ENCODE measurements around the gene TIGD7. TPM values are rescaled to one million over a fixed set of nuclear protein-coding genes. Genes with fewer than 3 reads are reported as not detected.

The TIGD7 gene
- total and polyA plus RNA-seq, 2 of the 13 experiments (the other 11 are each of a cell fraction or from before 2014, with no cell fraction given), result not detected

DNA sequence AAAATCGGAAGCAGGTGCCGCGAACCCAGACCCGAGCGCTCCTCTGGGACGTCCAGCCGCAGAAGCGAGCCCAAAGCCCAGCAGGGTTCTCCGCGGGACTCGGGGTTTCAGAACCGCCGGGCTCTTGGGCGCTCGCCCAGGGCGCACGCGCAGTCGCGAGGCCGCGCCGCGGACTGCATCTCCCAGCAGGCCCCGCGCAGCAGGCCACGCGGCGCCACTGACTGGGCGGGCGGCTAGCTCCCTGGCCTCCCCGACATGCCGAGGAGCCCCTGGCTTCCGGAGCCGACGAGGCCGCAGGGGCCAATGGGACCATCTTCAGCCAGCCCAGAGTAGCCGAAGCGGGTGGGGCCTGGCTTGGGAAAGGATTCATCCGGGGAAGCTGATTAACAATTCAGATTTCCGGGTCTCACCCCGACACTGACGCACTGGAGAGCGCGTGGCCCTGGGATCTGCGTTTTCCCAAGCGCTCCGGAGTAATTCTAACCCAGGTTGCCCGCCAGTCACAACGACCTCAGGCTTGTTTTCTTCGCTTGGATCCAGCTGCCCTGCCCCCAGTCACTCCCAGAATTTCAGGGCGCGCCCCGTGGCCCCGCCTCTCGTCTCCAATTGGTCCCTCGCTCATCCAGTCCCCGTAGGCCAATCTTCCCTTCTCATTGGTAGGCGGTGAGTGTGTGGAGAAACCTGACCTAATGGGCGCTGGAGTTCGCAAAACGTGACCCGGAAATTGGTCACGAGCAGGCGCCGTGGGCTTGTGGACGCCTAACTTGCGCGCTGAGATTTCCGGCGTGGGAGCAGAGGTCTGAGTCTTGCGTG lies 22.3 kb downstream of the TIGD7 start, which contains the start of gene ZNF263 (continued):
- TF ChIP-seq SRF (IDR thresholded peaks at IDR 0.05; ENCODE audit: low read depth, low read length) (no peak), ZNF260 (CRISPR knock-in tag; IDR thresholded peaks at IDR 0.05; ENCODE audit: borderline replicate concordance, low read depth) (no peak), ZNF572 (CRISPR knock-in tag; IDR thresholded peaks at IDR 0.05) (no peak), SKIL (CRISPR knock-in tag; IDR thresholded peaks at IDR 0.05; ENCODE audit: borderline replicate concordance) (no peak), RCOR2 (CRISPR knock-in tag; IDR thresholded peaks at IDR 0.05) (no peak; the same call in 1 of the 2 replicates), PRMT3 (CRISPR knock-in tag; IDR thresholded peaks at IDR 0.05; ENCODE audit: borderline replicate concordance, low read depth) (no peak), ZNF678 (CRISPR knock-in tag; IDR thresholded peaks at IDR 0.05) (0 out of 2 replicates have a peak, but pooled peaks have one; percentile 24), DNMT1 (CRISPR knock-in tag; IDR thresholded peaks at IDR 0.05) (no peak), SIN3A (IDR thresholded peaks at IDR 0.05; ENCODE audit: borderline replicate concordance, low read depth, low read length) (peak; percentile 56; the same call in 1 of the 2 replicates), NR2F6 (IDR thresholded peaks at IDR 0.05) (peak; percentile 52; the same call in 1 of the 2 replicates), NR2F6 (CRISPR knock-in tag; IDR thresholded peaks at IDR 0.05) (peak; percentile 62; the same call in 1 of the 2 replicates), MED8 (CRISPR knock-in tag; IDR thresholded peaks at IDR 0.05; ENCODE audit: insufficient replicate concordance) (peak; percentile 59), ZNF503 (CRISPR knock-in tag; IDR thresholded peaks at IDR 0.05) (peak; percentile 61; the same call in 1 of the 2 replicates), DMTF1 (CRISPR knock-in tag; IDR thresholded peaks at IDR 0.05) (peak; percentile 77; the same call in 1 of the 2 replicates), ZNF556 (CRISPR knock-in tag; IDR thresholded peaks at IDR 0.05; ENCODE audit: borderline replicate concordance) (peak; percentile 83; the same call in 1 of the 2 replicates), PCBP1 (IDR thresholded peaks at IDR 0.05; ENCODE audit: borderline replicate concordance, low read depth, low read length) (0 out of 2 replicates have a peak, but pooled peaks have one; percentile 81), RBFOX2 (IDR thresholded peaks at IDR 0.05; ENCODE audit: low read depth, low read length) (peak; percentile 98), NR1H2 (CRISPR knock-in tag; IDR thresholded peaks at IDR 0.05; ENCODE audit: borderline replicate concordance, low read depth) (no peak), ZBTB20 (CRISPR knock-in tag; IDR thresholded peaks at IDR 0.05; ENCODE audit: borderline replicate concordance, low read depth) (no peak; the same call in 1 of the 2 replicates), HDAC2 (CRISPR knock-in tag; IDR thresholded peaks at IDR 0.05) (peak; percentile 56; the same call in 1 of the 2 replicates)
- TF ChIP-seq, protein P1, sequence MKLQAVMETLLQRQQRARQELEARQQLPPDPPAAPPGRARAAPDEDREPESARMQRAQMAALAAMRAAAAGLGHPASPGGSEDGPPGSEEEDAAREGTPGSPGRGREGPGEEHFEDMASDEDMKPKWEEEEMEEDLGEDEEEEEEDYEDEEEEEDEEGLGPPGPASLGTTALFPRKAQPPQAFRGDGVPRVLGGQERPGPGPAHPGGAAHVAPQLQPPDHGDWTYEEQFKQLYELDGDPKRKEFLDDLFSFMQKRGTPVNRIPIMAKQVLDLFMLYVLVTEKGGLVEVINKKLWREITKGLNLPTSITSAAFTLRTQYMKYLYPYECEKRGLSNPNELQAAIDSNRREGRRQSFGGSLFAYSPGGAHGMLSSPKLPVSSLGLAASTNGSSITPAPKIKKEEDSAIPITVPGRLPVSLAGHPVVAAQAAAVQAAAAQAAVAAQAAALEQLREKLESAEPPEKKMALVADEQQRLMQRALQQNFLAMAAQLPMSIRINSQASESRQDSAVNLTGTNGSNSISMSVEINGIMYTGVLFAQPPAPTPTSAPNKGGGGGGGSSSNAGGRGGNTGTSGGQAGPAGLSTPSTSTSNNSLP (IDR thresholded peaks at IDR 0.05; ENCODE audit: low read depth, low read length), result no peak

All from HepG2 (cell line).